Kasumi-1 (cell line): Measurements from ENCODE around the gene THRB.

Experiments
- DNase-seq, 2 experiments: peaks; one replicate each; lab custom pipeline; 2025; lab: John Stamatoyannopoulos, UW

Gene THRB

GRCh38 chr3:24494618-24495325 is at the start of gene THRB:
Gene THRB (minus strand): TSS chr3:24494850.
- no peak for DNase-seq

DNA sequence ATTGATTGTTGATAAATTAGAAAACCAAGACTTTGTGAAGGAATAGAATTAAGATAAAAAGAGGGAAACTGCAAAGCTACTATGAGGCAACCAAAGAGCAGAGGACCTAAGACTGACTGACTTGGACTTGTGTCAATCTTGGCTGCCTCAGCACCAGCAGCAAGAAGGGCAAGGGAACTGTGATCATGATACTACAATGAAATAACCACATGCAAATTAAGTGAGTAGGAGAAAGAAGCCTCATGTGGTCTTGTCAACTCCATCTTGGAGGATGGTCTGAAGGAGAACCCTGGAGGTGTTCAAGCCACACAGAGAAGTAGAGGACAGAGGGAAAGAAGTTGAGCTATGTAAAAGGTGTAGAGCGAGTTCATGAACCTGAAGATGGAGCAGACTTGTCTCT is 47.3 kb upstream of the THRB start:
- no peak for DNase-seq

- no peak for DNase-seq
These were observed 46.2 kb upstream of the THRB start for GRCh38 chr3:24540821-24541220.

DNA sequence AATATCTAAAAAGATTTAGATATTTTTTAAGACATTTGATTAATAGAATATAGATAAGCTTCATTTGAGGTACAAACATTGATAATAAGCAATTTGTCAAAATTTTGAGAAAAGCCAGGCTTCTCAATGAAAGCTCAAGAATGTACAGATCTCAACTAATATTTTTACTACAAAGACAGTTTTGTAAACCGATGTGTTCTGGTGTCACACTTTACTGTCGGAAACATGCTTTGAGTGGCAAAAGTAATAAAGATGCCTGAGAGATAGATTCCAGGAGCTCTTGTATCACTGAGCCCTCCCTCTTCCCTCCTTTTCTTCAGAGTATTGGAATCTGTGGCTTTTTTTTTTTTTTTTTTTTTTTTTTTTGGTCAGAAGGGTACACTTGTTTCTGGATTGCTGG is 45.0 kb upstream of the THRB start:
- DNase-seq, result no peak

- DNase-seq, result no peak
These were observed 44.2 kb upstream of the THRB start for GRCh38 chr3:24538891-24539290.

GRCh38 chr3:24533561-24534193 is 39.0 kb upstream of the THRB start:
- DNase-seq, result no peak

DNA sequence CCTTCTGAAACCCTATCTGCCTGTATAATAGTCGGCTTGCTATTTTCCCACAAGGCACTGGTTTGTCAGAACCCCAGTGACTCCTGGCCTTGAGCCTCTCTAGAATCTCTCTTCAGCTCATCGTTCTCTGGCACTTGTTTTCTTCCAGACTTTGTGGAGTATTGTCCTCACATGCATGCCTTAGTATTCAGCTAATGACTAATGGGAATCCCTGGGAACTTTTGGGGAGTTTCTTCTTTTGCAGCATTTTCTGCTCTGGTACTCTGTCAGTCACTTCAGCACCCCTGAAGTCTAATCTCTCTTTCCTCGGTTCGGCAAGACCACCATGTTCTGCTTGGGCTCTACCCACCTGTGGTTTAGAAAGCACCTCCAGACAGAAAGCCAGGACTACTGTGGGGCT is 35.8 kb upstream of the THRB start:
- no peak for DNase-seq

- no peak for DNase-seq
These were observed 34.6 kb upstream of the THRB start for GRCh38 chr3:24529210-24529609.

DNA sequence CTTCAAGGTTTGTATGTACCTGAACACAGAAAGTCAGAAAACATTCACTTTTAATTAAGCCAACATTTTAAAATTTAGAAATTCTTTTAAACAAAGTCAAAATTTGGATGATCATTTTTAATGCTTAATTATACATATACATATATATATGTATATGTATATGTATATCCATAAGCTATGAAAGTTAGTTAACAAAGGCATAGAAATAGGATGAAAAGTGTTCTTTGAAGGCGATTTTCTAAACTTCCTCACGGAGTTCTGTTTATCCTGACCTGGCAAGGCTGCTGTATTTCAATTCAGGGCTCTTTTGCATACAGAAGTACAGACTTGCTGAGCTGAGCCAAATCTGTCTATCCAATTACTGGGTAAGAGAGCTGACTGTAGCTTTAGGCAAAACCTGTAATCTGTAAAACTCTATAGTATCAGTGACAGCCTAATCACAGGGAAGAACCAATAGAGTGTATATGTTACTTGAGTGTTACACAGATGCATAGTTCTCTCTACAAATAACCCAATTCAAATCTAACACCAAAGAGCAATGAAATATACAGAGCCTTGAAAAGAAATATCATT is 32.1 kb upstream of the THRB start:
- DNase-seq, result no peak

DNA sequence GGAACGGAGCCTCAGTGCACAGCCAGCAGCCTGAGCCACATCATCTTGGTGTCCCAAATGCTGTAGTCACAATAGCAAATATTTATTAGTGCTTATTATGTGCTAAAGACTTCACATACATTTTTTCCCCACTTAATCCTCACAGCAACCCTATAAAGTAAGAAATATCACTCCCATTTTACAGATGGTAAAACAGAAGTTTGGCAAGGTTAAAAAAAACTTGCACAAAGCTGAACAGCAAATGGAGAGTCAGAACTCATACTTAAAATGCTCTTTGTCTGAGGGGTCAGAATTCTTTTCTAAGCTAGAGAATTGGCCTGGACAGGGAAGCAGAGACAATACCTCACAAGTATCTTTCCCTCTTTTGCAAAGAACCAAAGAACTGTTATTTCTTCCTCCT is 30.9 kb upstream of the THRB start:
- DNase-seq, result no peak

DNA sequence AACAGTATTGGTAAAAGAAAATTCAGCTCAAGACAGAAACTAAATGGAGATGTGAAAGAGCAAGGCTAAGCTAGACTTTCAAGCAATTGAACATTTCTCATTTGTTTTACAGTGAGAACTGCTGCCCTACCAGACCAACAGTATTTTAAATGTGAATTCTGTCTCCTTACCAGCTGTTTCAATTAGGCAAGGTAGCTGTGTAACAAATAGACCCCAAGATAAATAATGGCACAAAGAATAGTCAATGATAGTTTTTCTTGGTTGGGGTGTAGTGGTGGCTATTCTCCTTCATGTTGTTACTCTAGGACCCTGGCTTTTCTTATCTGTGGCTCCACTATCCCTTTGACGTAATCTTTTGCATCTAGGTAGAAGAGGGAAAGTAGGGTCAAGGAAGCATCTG is 30.4 kb upstream of the THRB start:
- no peak for DNase-seq

- no peak for DNase-seq
These were observed 29.5 kb upstream of the THRB start for GRCh38 chr3:24523988-24524727.

GRCh38 chr3:24523215-24523614 is 28.6 kb upstream of the THRB start:
- DNase-seq, result no peak

GRCh38 chr3:24522146-24522579 is 27.5 kb upstream of the THRB start:
- DNase-seq, result no peak

GRCh38 chr3:24521420-24522145 is 26.9 kb upstream of the THRB start:
- no peak for DNase-seq

DNA sequence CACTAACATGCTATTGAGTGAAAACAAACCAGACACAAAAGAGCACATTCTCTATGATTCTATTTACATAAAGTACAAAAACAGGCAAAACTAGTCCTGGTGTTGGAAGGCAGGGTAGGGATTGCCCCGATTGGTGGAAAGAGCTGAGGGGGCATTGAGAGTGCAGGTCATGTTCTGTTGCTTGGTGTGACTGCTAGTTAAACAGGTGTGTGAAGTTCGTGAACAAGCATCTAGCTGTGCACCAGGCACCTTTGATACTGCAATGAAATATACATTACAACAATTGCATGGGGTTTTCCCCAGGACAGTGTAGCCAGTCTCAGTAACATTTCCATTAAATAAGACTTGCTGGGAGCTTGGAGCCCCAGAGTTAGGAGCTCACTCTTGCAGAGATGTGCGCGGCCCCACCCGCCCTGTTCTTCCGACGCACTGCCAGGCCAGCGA is 26.3 kb upstream of the THRB start:
- DNase-seq, result no peak

GRCh38 chr3:24520101-24520495 is 25.4 kb upstream of the THRB start:
- no peak for DNase-seq

GRCh38 chr3:24519368-24520100 is 24.9 kb upstream of the THRB start:
- DNase-seq, result no peak

DNA sequence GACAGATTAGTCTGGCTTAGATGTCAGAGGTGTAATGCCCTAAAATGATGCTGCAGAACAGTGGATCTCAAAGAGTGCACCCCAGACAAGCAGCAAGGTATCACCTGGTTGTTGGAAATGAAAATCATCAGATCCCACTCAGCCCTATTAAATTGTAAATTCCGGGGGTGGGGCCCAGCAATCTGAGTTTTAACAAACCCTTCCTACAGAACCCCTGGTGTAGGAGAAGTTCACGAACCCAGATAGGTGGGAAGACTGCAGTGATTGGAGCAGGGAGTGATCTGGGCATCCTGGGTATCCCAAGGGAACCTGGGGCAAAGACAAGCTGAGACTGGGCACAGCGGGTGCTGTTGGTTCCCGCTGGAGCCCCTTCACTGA is 24.3 kb upstream of the THRB start:
- no peak for DNase-seq

DNA sequence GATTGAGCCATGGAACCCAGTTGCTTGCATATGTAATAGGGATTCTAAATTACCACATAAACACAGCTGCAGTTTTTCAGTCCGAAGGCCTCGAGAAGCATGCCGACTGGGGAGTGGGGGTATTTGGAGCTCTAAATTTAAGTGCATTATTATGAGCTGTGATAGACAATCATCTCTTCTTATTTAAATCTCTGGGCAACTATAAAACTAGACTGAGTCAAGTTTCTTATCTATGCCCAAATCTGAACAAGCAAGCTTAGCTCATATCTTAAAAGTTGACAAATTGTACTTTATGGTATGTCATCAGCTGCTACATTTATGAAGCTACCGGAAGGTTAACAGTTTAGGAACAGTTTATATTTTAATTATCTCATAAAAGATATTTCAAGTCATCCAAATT is 19.5 kb upstream of the THRB start:
- DNase-seq, result no peak

- DNase-seq, result no peak
These were observed 18.8 kb upstream of the THRB start for GRCh38 chr3:24513463-24513862.
